CD14-positive monocyte (primary cell): ENCODE results near the gene PDPN. TPM values are rescaled to one million over a fixed set of nuclear protein-coding genes. Genes with fewer than 3 reads are reported as not detected.
"Not testable (repeated sequence)": the region's sequence is repeated elsewhere in the genome, so short reads cannot be mapped to it uniquely, and the experiment has no call there.

Source experiments
- DNase-seq, 3 donors: peaks; one replicate each; pipeline ENCODE4 v3.0.0-alpha.2; 2011 to 2022
- H2AFZ ChIP-seq: 2 replicates; pipeline ENCODE4 v1.6.0; 2012; ENCODE audit warnings: mild to moderate bottlenecking, low read depth, low read length, inconsistent platforms; ENCODE audit not compliant: insufficient read depth, poor library complexity, severe bottlenecking
- H3K27ac ChIP-seq, 2 donors: 1 replicate in 1 of 2; 2 replicates in 1 of 2; pipeline ENCODE4 v1.5.1; 2012 to 2013; ENCODE audit warnings: low read length in 2 of 2, control low read depth in 1 of 2, inconsistent platforms in 1 of 2, low read depth in 1 of 2, mild to moderate bottlenecking in 1 of 2
- H3K27me3 ChIP-seq, 2 donors: one replicate each; pipeline versions ENCODE4 v1.6.0 to v1.6.1; 2011 to 2013; ENCODE audit warnings: low read length in 2 of 2; ENCODE audit not compliant: control insufficient read depth in 2 of 2, insufficient read depth in 2 of 2
- H3K36me3 ChIP-seq, 2 donors: replicated peaks in 1 of 2; 1 replicate in 1 of 2; 2 replicates in 1 of 2; pipeline versions ENCODE4 v1.5.1 to v1.6.1; 2012 to 2013; ENCODE audit warnings: low read length in 2 of 2, control low read depth in 1 of 2, inconsistent platforms in 1 of 2, mild to moderate bottlenecking in 1 of 2; ENCODE audit not compliant: insufficient read depth in 2 of 2, control insufficient read depth in 1 of 2
- H3K4me1 ChIP-seq, 2 donors: 1 replicate in 1 of 2; 2 replicates in 1 of 2; pipeline versions ENCODE4 v1.5.1 to v1.6.1; 2012 to 2013; ENCODE audit warnings: low read length in 2 of 2, control low read depth in 1 of 2, inconsistent platforms in 1 of 2, mild to moderate bottlenecking in 1 of 2, moderate library complexity in 1 of 2; ENCODE audit not compliant: insufficient read depth in 2 of 2, control insufficient read depth in 1 of 2
- H3K4me2 ChIP-seq: replicated peaks from 2 replicates; pipeline ENCODE3; 2012; ENCODE audit warnings: low read length, moderate library complexity, mild to moderate bottlenecking; ENCODE audit not compliant: poor library complexity, severe bottlenecking; ENCODE audit errors: extremely low read depth
- H3K4me3 ChIP-seq, 3 experiments: fragments of 200-600 bp in 1 of 3; sonication (generic) in 1 of 3; replicated peaks in 1 of 3; 1 replicate in 2 of 3; 2 replicates in 1 of 3; pipeline ENCODE4 v1.5.1; 2011 to 2013; ENCODE audit warnings: low read length in 3 of 3, mild to moderate bottlenecking in 3 of 3, control low read depth in 2 of 3, low read depth in 2 of 3, inconsistent platforms in 1 of 3, moderate library complexity in 1 of 3
- H3K79me2 ChIP-seq: 2 replicates; pipeline ENCODE4 v1.6.0; 2012; ENCODE audit warnings: mild to moderate bottlenecking, control low read depth, inconsistent platforms, low read length, moderate library complexity; ENCODE audit not compliant: insufficient read depth
- H3K9ac ChIP-seq: 2 replicates; pipeline ENCODE4 v1.6.0; 2017; ENCODE audit warnings: low read length, mild to moderate bottlenecking; ENCODE audit not compliant: insufficient read depth, poor library complexity, severe bottlenecking
- H3K9me3 ChIP-seq, 2 donors: replicated peaks in 1 of 2; 1 replicate in 1 of 2; 2 replicates in 1 of 2; pipeline versions ENCODE4 v1.5.1 to v1.6.1; 2012 to 2013; ENCODE audit warnings: low read length in 2 of 2, control low read depth in 1 of 2; ENCODE audit not compliant: control insufficient read depth in 1 of 2, insufficient read depth in 1 of 2
- H4K20me1 ChIP-seq: 2 replicates; pipeline ENCODE4 v1.6.0; 2012; ENCODE audit warnings: mild to moderate bottlenecking, low read length, control low read depth, moderate library complexity; ENCODE audit not compliant: insufficient read depth
- H3K27ac Mint-ChIP-seq, 7 donors: one replicate each; pipeline ENCODE4 v1.8.0; 2020; ENCODE audit warnings: mild to moderate bottlenecking in 7 of 7, mixed read lengths in 7 of 7, moderate library complexity in 6 of 7, inconsistent platforms in 2 of 7
- H3K27me3 Mint-ChIP-seq, 3 donors: one replicate each; pipeline ENCODE4 v1.8.0; 2021 to 2022; ENCODE audit warnings: low read depth in 3 of 3, mild to moderate bottlenecking in 3 of 3, mixed read lengths in 3 of 3, moderate library complexity in 3 of 3, inconsistent platforms in 1 of 3
- H3K36me3 Mint-ChIP-seq, 2 donors: one replicate each; pipeline ENCODE4 v1.8.0; 2020; ENCODE audit warnings: mixed read lengths in 2 of 2, inconsistent platforms in 1 of 2, mild to moderate bottlenecking in 1 of 2
- H3K4me1 Mint-ChIP-seq: one replicate; pipeline ENCODE4 v1.8.0; 2020; ENCODE audit warnings: mild to moderate bottlenecking, mixed read lengths
- H3K4me3 Mint-ChIP-seq, 2 donors: one replicate each; pipeline ENCODE4 v1.8.0; 2020; ENCODE audit warnings: mild to moderate bottlenecking in 2 of 2, mixed read lengths in 2 of 2, moderate library complexity in 1 of 2
- H3K9me3 Mint-ChIP-seq, 7 donors: one replicate each; pipeline ENCODE4 v1.8.0; 2020 to 2022; ENCODE audit warnings: mixed read lengths in 7 of 7, mild to moderate bottlenecking in 6 of 7, moderate library complexity in 6 of 7, inconsistent platforms in 2 of 7
- CTCF ChIP-seq: fragments of 200-600 bp; IDR thresholded peaks from one replicate; pipeline ENCODE4 v1.8.0; 2022; ENCODE audit warnings: antibody characterized with exemption, mild to moderate bottlenecking
- WGBS: methylation state at CpG from one replicate; pipeline ENCODE4 v1.1.5; 2013; ENCODE audit warnings: missing lambda C conversion rate; ENCODE audit not compliant: insufficient coverage; 5-methylcytosine and 5-hydroxymethylcytosine counted together
- intact Hi-C, 2 donors: fragments of 100-400 bp; cut with micrococcal nuclease; formaldehyde crosslinking; loops; one replicate each; pipeline versions ENCODE4 v1.15.0 to v1.15.1; 2023
- polyA plus RNA-seq, 3 donors: library from polyadenylated mRNA; depleted of rRNA in 1 of 3; unstranded in 2 of 3; stranded (reverse) in 1 of 3; fragments of 300-500 nt in 2 of 3; fragments of >200 nt in 1 of 3; fragmentation: Illumina TruSeq in 2 of 3; gene quantifications; 1 replicate in 2 of 3; 2 replicates in 1 of 3; pipeline ENCODE4 v1.2.3, GENCODE V29; 2012 to 2021

Gene PDPN
- polyA plus RNA-seq, 3 donors, result not detected

DNA sequence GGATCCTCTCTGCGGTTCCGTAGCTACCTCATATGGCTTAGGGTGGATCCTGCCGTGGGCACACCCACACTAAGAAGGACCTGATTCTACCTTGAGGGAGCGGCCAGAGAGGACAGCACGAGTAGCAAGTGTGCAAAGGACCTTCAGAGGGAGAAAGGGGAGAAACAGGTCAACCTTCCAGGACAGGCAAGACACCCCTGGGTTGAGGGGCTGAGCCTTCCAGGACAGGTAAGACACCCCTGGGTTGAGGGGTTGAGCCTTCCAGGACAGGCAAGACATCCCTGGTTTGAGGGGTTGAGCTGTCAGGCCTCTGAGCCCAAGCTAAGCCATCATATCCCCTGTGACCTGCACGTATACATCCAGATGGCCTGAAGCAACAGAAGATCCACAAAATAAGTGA lies 23.1 kb upstream of the PDPN start:
- Histone ChIP-seq H3K36me3 (no peaks in the 10 kb centered on the region), H2AFZ (no peak overlapping the region), H4K20me1 (no peaks in the 10 kb centered on the region), H3K4me2 (no peak overlapping the region), H3K9ac (no peak overlapping the region), H3K27me3 (no peaks in the 10 kb centered on the region), H3K9me3 (no peaks in the 10 kb centered on the region), H3K4me1 (no peaks in the 10 kb centered on the region), H3K79me2 (no peaks in the 10 kb centered on the region), H3K4me3 (no peak overlapping the region), H3K27ac (no peak overlapping the region)
- no peaks in the 10 kb centered on the region for H3K36me3 Mint-ChIP-seq
- TF ChIP-seq CTCF, result no peak
- no peak for DNase-seq
- H3K4me1 Mint-ChIP-seq, result no peaks in the 10 kb centered on the region
- intact Hi-C loops, result no loop called here
- H3K4me3 Mint-ChIP-seq, result no peak overlapping the region
- no peak overlapping the region for H3K27ac Mint-ChIP-seq
- WGBS, result 91% methylated on average over 3 of the region's 6 CpGs
- peaks cover 0 to 2% (median 0%) of the 10 kb centered on the region in 7 donors for H3K9me3 Mint-ChIP-seq
- H3K27me3 Mint-ChIP-seq, result peaks cover 5 to 12% (median 6%) of the 10 kb centered on the region in 3 donors

DNA sequence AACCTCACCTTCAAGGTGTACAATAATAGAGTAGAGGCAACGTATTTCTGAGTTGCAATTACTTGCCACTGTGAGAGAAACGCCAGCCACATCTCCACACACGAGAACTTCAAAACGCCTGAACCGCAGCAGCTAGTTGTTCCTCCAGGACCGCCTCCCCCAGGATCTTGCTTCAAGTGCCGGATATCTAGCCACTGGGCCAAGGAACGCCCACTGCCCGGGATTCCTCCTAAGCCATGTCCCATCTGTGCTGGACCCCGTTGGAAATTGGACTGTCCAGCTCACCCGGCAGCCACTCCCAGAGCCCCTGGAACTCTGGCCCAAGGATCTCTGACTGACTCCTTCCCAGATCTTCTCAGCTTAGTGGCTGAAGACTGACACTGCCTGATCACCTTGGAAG lies 20.7 kb upstream of the PDPN start:
- 92% methylated on average over 11 of the region's 11 CpGs for whole genome bisulfite sequencing
- intact Hi-C loops, H3K79me2 ChIP-seq: not testable (repeated sequence)

More for the DNA sequence above, 20.7 kb upstream of the PDPN start:
- H3K4me2 ChIP-seq, H3K27me3 Mint-ChIP-seq, H3K4me3 ChIP-seq, H2AFZ ChIP-seq, H3K9me3 ChIP-seq, H4K20me1 ChIP-seq, H3K27me3 ChIP-seq, H3K4me1 ChIP-seq, H3K27ac ChIP-seq, H3K4me1 Mint-ChIP-seq, H3K4me3 Mint-ChIP-seq, H3K27ac Mint-ChIP-seq, H3K36me3 Mint-ChIP-seq, DNase-seq, H3K36me3 ChIP-seq, H3K9me3 Mint-ChIP-seq, H3K9ac ChIP-seq: not testable (repeated sequence)
